ENCODE measurements around the gene SOX6.

Gene SOX6

DNA sequence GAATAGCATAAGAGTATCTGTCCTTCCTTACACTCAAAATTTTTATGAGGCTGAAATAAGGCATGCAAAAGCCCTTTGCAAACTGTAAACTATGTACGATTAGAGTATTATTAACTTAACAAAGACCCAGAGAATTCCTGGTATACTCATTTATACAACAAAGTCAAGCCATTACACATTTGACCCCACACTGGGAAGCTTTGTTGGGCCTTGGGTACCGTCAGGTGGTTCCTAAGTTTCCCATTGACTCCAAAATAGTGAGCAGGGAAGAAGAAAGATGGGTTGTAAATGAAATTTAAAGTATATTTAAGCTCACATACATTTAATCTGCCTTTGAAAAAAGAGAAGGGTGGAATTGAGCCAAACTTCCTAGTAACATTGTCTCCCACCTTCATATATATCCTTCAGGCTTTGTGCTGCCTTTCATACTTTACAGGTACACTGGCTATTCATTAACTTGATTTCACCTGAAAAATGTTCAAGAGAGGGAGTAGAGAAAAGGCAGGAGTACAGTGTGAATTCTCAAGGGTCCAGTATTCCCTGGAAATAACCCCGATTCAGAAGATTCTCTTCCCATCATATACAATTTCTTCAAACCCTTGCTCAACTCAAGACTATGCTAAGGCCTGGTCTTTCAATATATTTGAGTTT lies 68.6 kb downstream of the SOX6 start:
- DNase-seq (ENCODE audit: extremely low spot score, insufficient read length, low read depth) = no peak
- FAIRE-seq = no peak

GRCh38 chr11:16286095-16286494 lies 70.3 kb downstream of the SOX6 start:
- DNase-seq (ENCODE audit: extremely low spot score, insufficient read length, low read depth) (no peak), FAIRE-seq (no peak)

GRCh38 chr11:16280256-16280682 lies 76.1 kb downstream of the SOX6 start:
- no peak for DNase-seq (ENCODE audit: extremely low spot score, insufficient read length, low read depth)
- no peak for FAIRE-seq

DNA sequence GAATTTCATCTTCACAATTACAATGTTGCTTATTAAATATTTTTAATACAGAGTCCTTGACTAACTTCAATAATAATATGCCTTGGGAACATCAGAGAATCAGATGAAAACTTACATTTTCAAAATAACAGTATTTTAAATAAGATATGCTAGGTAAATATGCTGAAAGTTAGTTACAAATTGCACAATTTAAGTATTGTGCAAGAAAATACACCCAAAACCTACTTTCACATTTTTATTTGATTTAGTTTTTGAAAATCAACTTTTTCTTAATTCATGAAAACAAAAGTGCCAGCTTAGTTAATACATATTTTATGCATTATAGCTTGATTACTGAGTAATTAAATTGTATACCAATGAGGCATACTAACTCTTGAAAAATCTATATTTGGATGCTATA lies 76.8 kb downstream of the SOX6 start:
- FAIRE-seq (no peak), DNase-seq (ENCODE audit: extremely low spot score, insufficient read length, low read depth) (no peak)

- no peak for DNase-seq (ENCODE audit: extremely low spot score, insufficient read length, low read depth)
- no peak for FAIRE-seq
These were observed 77.4 kb downstream of the SOX6 start for GRCh38 chr11:16278979-16279378.

GRCh38 chr11:16278273-16278672 lies 78.1 kb downstream of the SOX6 start:
- FAIRE-seq = no peak
- DNase-seq (ENCODE audit: extremely low spot score, insufficient read length, low read depth) = no peak

DNA sequence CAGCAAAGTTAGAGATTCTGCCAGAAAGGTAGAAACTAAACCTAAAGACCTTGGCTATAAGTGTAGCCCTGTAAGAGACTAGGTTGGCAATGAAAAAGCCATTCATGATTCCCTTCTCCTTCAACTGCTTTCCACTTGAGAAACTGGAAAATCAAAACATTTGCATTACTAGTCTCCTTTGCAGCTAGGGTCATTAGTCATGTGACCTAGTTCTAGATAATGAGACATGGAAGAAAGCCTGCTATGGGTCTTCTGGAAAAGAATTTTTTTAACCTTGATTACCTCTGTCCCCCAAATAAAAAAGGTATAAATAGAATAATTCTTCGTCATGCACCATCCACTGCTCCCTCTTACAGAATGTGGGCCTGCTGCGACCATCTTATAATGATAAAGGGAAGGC lies 80.1 kb downstream of the SOX6 start:
- FAIRE-seq (no peak), DNase-seq (ENCODE audit: extremely low spot score, insufficient read length, low read depth) (no peak)

GRCh38 chr11:16271258-16271657 lies 85.1 kb downstream of the SOX6 start:
- no peak for DNase-seq (ENCODE audit: extremely low spot score, insufficient read length, low read depth)

DNA sequence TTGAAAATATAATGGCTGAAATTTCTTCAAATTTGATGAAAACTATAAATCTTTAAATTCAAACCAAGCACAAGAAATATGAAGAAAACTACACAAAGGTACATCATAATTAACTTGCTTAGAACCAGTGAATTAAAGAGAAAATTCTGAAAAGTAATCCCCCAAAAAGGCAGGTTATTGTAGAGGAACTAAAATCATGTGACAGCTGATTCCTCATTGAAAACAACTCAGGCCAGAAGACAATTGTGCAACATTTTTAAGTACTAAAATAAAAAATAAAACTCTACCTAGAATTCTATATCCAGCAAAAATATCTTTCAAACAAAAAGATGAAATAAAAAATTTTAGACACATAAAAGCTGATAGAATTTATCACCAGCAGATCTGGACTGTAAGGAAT lies 90.3 kb downstream of the SOX6 start:
- DNase-seq (ENCODE audit: extremely low spot score, insufficient read length, low read depth) (no peak), FAIRE-seq (no peak)

More at GRCh38 chr11:16271258-16271657, 85.1 kb downstream of the SOX6 start:
- FAIRE-seq = no peak

GRCh38 chr11:16265022-16265421 lies 91.3 kb downstream of the SOX6 start:
- FAIRE-seq (no peak), DNase-seq (ENCODE audit: extremely low spot score, insufficient read length, low read depth) (no peak)

GRCh38 chr11:16262645-16262955 lies 93.7 kb downstream of the SOX6 start:
- FAIRE-seq (no peak), DNase-seq (ENCODE audit: extremely low spot score, insufficient read length, low read depth) (no peak)

DNA sequence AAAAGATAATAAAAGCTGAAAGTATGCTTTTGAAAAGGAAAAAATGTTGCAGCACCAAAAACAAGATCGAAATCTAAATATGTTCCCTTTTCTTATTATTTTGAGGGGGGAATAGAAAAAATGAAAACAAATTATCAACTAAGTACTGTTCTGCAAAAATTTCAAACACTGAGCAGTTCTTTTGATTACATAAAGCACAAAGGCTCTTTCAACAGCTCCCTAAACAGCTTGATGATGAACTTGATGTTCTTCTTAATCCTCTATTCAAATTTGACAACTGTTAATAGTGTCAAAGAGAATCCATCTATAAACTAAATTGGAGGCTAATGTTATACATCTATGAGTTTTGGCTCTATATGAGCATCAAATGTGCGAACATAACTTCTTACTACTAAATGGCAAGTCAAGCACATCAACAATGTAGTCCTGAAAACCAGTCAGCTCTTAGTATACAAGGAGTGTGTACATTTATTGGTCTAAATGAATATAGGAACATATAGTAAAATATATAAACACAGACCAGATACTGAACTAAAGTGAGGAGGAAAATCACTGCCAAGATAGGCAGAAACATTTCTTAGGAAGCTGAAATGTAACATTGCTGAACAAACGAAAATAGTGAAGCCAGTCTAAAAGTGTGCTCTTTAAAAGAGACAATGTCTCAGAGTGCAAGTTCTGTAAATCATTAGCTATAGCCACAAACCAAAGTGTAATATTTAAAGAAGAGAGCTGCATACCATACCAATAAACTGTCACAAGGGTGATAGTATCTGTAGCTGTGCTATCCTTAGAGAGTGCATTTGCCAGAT lies 94.3 kb downstream of the SOX6 start:
- no peak for DNase-seq (ENCODE audit: extremely low spot score, insufficient read length, low read depth)
- FAIRE-seq = no peak

GRCh38 chr11:16252373-16252772 lies 104.0 kb downstream of the SOX6 start:
- FAIRE-seq (no peak), DNase-seq (ENCODE audit: extremely low spot score, insufficient read length, low read depth) (no peak)

- DNase-seq (ENCODE audit: extremely low spot score, insufficient read length, low read depth) (no peak), FAIRE-seq (no peak)
These were observed 108.1 kb downstream of the SOX6 start for GRCh38 chr11:16248248-16248647.

GRCh38 chr11:16242806-16243205 lies 113.5 kb downstream of the SOX6 start:
- FAIRE-seq (no peak), DNase-seq (ENCODE audit: extremely low spot score, insufficient read length, low read depth) (no peak)

DNA sequence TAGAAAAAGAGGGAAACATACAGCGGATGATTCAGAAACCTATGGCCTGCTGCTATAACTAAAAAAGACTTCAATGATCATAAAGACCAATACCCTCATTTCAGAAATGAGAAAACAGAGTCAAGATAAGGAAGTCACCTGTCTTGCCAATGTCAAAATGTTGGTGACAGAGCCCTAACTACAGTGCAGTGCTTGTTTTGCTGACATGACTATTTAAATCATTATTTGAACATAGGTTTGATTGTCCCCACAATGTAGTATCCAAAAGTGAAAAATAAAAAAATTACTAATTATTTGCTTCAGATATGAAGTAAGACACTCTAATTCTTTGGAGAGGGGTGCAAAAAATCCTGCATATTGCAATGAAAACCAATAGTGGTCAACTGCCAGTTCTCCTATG lies 115.7 kb downstream of the SOX6 start:
- DNase-seq (ENCODE audit: extremely low spot score, insufficient read length, low read depth) (no peak), FAIRE-seq (no peak)

DNA sequence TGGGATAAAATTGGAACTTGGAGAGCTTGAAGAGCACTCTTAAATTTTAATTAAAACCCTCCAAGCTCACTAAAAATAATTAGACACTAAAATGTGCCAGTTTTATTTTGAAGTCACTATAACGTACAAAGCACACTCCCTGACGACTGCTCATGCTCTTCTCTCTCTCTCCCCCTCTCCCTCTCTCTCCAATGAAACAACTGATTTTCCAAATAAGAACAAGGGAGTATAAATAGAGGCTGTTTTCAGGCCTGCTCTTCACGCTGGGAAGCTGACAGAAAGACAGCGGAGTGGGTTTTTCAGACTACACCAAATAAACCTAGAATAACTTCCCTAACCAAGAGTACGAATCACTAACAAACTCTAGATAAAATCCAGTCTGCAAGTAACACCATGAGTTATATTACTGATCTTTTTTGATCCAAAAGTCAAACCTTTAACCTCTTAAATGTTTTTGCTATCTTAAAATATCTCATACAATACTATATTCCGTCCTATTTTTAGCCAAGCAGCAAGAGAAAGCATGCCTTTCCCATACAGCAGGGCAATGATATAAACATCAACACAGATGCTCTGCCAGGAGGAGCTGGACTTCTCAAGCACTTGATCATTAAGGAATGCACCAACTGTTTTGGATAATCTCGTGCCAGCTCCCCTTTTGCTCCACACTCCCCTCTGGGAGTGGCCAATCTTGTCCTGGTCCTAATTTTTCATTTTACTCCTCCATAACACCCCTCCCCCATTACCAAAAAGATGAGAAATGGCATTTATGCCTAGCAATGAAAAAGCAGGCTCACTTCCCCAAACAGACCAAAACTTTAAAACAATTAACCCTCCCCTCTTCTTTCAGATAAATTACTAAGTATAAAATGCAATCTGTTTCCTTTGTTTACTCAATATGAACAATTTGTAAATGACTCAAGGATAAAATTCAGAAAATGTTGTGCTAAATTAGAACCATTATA lies 116.9 kb downstream of the SOX6 start:
- FAIRE-seq (no peak), DNase-seq (ENCODE audit: extremely low spot score, insufficient read length, low read depth) (no peak)

DNA sequence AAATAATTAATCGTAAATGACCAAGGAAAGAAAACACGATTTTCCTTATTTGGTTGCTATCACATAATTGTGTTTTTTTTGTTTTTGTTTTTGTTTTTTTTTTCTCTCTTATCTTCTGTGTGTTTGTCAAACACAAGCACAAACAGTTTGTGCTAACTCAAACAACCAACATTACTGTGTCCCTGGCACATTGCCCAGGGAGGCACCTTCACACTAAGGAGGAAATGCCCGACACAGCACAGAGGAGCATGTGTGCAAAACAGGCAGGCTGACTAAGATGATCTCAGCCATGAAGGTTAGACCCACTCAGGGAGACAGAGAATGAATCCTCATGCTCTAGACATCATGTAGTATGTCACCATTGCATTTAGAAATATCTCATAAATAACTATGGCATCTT lies 130.1 kb downstream of the SOX6 start:
- no peak for DNase-seq (ENCODE audit: extremely low spot score, insufficient read length, low read depth)

DNA sequence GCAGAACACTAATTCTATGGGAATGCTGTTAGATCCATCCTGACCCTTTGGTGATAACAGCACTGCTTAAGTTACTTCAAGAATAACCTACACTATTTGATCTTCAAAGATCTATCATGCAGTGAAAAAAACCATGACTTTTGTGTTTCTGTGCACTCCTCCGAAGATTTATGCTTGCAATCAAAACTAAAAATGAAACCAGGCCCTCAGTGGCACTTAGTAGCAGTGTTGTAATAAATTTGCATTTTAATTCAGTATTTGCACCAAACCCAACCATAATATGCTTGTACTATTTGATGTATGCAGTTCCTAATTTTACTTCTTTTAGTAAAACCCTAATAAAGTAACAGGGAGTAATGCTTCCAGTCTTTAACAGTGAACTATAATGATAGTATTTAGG lies 130.7 kb downstream of the SOX6 start:
- FAIRE-seq = no peak

More for the DNA sequence above, 130.1 kb downstream of the SOX6 start:
- no peak for FAIRE-seq

GRCh38 chr11:16223558-16223957 lies 132.8 kb downstream of the SOX6 start:
- no peak for FAIRE-seq
- no peak for DNase-seq (ENCODE audit: extremely low spot score, insufficient read length, low read depth)

More for the DNA sequence above, 130.7 kb downstream of the SOX6 start:
- DNase-seq (ENCODE audit: extremely low spot score, insufficient read length, low read depth) = no peak

- DNase-seq (ENCODE audit: extremely low spot score, insufficient read length, low read depth) (no peak), FAIRE-seq (no peak)
These were observed 138.7 kb downstream of the SOX6 start for GRCh38 chr11:16217631-16218030.

Measured in GM18507 (cell line).